ENCODE data around the gene PTPRN2. TPM values are rescaled to one million over a fixed set of nuclear protein-coding genes. Genes with fewer than 3 reads are reported as not detected.
A peak's percentile ranks its signal among the peaks of the same experiment; 100 is the strongest.
"Not testable (repeated sequence)": the region's sequence is repeated elsewhere in the genome, so short reads cannot be mapped to it uniquely, and the experiment has no call there.

PTPRN2 gene
- total and polyA plus RNA-seq, 8 donors: 4.9 to 136 (median 46.8) TPM

- WGBS, 5 donors: 46 to 56% (median 49%) methylated on average over 10 to 14 of the region's 14 CpGs
- Histone ChIP-seq H3K4me3 (no peak overlapping the region), H3K36me3 (no peaks in the 10 kb centered on the region), H3K4me1 (peaks cover 5 to 27% (median 8%) of the 10 kb centered on the region in 4 donors), H3K9me3 (peaks cover 0 to 8% (median 6%) of the 10 kb centered on the region in 4 donors), H3K27me3 (no peaks in the 10 kb centered on the region), H3K27ac (no peak overlapping the region)
- TF ChIP-seq EP300 (IDR thresholded peaks at IDR 0.05) (no peak), POLR2A (IDR thresholded peaks at IDR 0.05) (no peak), CTCF (IDR thresholded peaks at IDR 0.05) (no peak), POLR2AphosphoS5 (IDR thresholded peaks at IDR 0.05) (no peak)
- intact Hi-C loops (cut with DNase I; ENCODE audit: low total_unique reads): no loop called here
- peak; percentile 67 to 72 for DNase-seq
These were observed 209.6 kb downstream of the PTPRN2 start for GRCh38 chr7:158377800-158378623.

- WGBS, 5 donors: 77 to 85% (median 79%) methylated on average over 5 to 8 of the region's 12 CpGs; no CpG with 5 or more reads in 2 of the 5 donors
These were observed 210.8 kb downstream of the PTPRN2 start for GRCh38 chr7:158376839-158377186.

GRCh38 chr7:158376146-158376838, 211.3 kb downstream of the PTPRN2 start:
- H3K9me3 ChIP-seq; H3K4me3 ChIP-seq; intact Hi-C loops (cut with DNase I; ENCODE audit: low total_unique reads); DNase-seq; H3K36me3 ChIP-seq; H3K27me3 ChIP-seq; H3K27ac ChIP-seq: not testable (repeated sequence)
- peaks cover 5 to 27% (median 8%) of the 10 kb centered on the region in 4 donors for H3K4me1 ChIP-seq
- 46 to 57% (median 52%) methylated on average over 8 to 23 of the region's 23 CpGs for WGBS, 5 donors

More at GRCh38 chr7:158376839-158377186, 210.8 kb downstream of the PTPRN2 start:
- peaks cover 5 to 27% (median 8%) of the 10 kb centered on the region in 4 donors for H3K4me1 ChIP-seq
- H3K9me3 ChIP-seq; H3K4me3 ChIP-seq; DNase-seq; H3K36me3 ChIP-seq; H3K27me3 ChIP-seq; H3K27ac ChIP-seq; intact Hi-C loops (cut with DNase I; ENCODE audit: low total_unique reads): not testable (repeated sequence)

- WGBS, 5 donors: 72 to 92% (median 87%) methylated on average over 4 of the region's 4 CpGs
- intact Hi-C loops (cut with DNase I; ENCODE audit: low total_unique reads): no loop called here
- Histone ChIP-seq H3K4me3 (no peak overlapping the region), H3K27me3 (peaks cover 0 to 4% (median 0%) of the 10 kb centered on the region in 3 donors), H3K36me3 (no peaks in the 10 kb centered on the region), H3K4me1 (peaks cover 5 to 27% (median 8%) of the 10 kb centered on the region in 4 donors), H3K27ac (no peak overlapping the region), H3K9me3 (no peaks in the 10 kb centered on the region)
- TF ChIP-seq EP300 (IDR thresholded peaks at IDR 0.05) (no peak), POLR2AphosphoS5 (IDR thresholded peaks at IDR 0.05) (no peak), CTCF (IDR thresholded peaks at IDR 0.05) (no peak), POLR2A (IDR thresholded peaks at IDR 0.05) (no peak)
- no peak for DNase-seq
These were observed 212.6 kb downstream of the PTPRN2 start for GRCh38 chr7:158375034-158375433.

GRCh38 chr7:158374586-158374985, 213.0 kb downstream of the PTPRN2 start:
- intact Hi-C loops (cut with DNase I; ENCODE audit: low total_unique reads): no loop called here
- Histone ChIP-seq H3K27me3 (peaks cover 0 to 4% (median 0%) of the 10 kb centered on the region in 3 donors), H3K4me1 (peaks cover 5 to 27% (median 8%) of the 10 kb centered on the region in 4 donors), H3K36me3 (no peaks in the 10 kb centered on the region), H3K9me3 (no peaks in the 10 kb centered on the region), H3K27ac (no peak overlapping the region), H3K4me3 (no peak overlapping the region)
- no peak for TF ChIP-seq EP300 (IDR thresholded peaks at IDR 0.05)
- no peak for TF ChIP-seq CTCF (IDR thresholded peaks at IDR 0.05)
- no peak for TF ChIP-seq POLR2A (IDR thresholded peaks at IDR 0.05)
- TF ChIP-seq POLR2AphosphoS5 (IDR thresholded peaks at IDR 0.05): no peak
- no peak for DNase-seq
- 87 to 96% (median 92%) methylated on average over 6 of the region's 6 CpGs for WGBS, 5 donors
